SIG-M5 treated with dmso at 0.1 percent for 504 hours (cell line): Measurements from ENCODE around the gene UNC45B.
A peak's percentile ranks its signal among the peaks of the same experiment; 100 is the strongest.
"Not testable (repeated sequence)": the region's sequence is repeated elsewhere in the genome, so short reads cannot be mapped to it uniquely, and the experiment has no call there.

Source experiments
- DNase-seq: peaks from one replicate; lab custom pipeline; 2025; ENCODE audit not compliant: unreplicated experiment; lab: John Stamatoyannopoulos, UW

Gene UNC45B

GRCh38 chr17:35138218-35138617 lies 9.4 kb upstream of the UNC45B start:
- DNase-seq: no peak

GRCh38 chr17:35141681-35142466 lies 5.7 kb upstream of the UNC45B start, which contains the start of gene NLE1:
TSS of gene NLE1 (minus strand) at chr17:35142303. CDS start at chr17:35142275, 28 bp downstream.
- DNase-seq: peak; percentile 75

GRCh38 chr17:35142467-35142796 lies 5.2 kb upstream of the UNC45B start:
- no peak for DNase-seq

GRCh38 chr17:35144840-35145239 lies 2.8 kb upstream of the UNC45B start:
- no peak for DNase-seq

- DNase-seq: no peak
These were observed 1.3 kb upstream of the UNC45B start for GRCh38 chr17:35146214-35146833.

GRCh38 chr17:35148144-35148543 lies 527 bp downstream of the UNC45B start:
- DNase-seq: no peak

- no peak for DNase-seq
These were observed 2.3 kb downstream of the UNC45B start for GRCh38 chr17:35149941-35150340.

- DNase-seq: not testable (repeated sequence)
These were observed 3.5 kb downstream of the UNC45B start for GRCh38 chr17:35151080-35151479.

GRCh38 chr17:35152421-35153140 lies 5.0 kb downstream of the UNC45B start:
- no peak for DNase-seq

GRCh38 chr17:35154196-35155165 lies 6.9 kb downstream of the UNC45B start:
- DNase-seq: no peak

GRCh38 chr17:35155246-35155645 lies 7.6 kb downstream of the UNC45B start:
- no peak for DNase-seq

GRCh38 chr17:35159940-35160339 lies 12.3 kb downstream of the UNC45B start:
- DNase-seq: no peak

- no peak for DNase-seq
These were observed 13.0 kb downstream of the UNC45B start for GRCh38 chr17:35160354-35161201.

- peak; percentile 67 for DNase-seq
These were observed 13.7 kb downstream of the UNC45B start for GRCh38 chr17:35161281-35161761.

- no peak for DNase-seq
These were observed 15.1 kb downstream of the UNC45B start for GRCh38 chr17:35162755-35163154.

- no peak for DNase-seq
These were observed 16.3 kb downstream of the UNC45B start for GRCh38 chr17:35163886-35164285.

- DNase-seq: no peak
These were observed 17.1 kb downstream of the UNC45B start for GRCh38 chr17:35164716-35165115.

GRCh38 chr17:35166526-35166925 lies 18.9 kb downstream of the UNC45B start:
- no peak for DNase-seq

GRCh38 chr17:35167046-35167445 lies 19.4 kb downstream of the UNC45B start:
- no peak for DNase-seq

- DNase-seq: no peak
These were observed 20.0 kb downstream of the UNC45B start for GRCh38 chr17:35167666-35168065.
